Uterus (tissue), 4 donors: ENCODE data around the gene PFKFB4. TPM values are rescaled to one million over a fixed set of nuclear protein-coding genes. Genes with fewer than 3 reads are reported as not detected.

Experiments used
- DNase-seq, 2 donors: peaks; one replicate each; pipeline ENCODE4 v3.0.0-alpha.2; 2019 to 2020
- H3K27ac ChIP-seq, 2 donors: fragments of 200-600 bp; sonication (generic); 1 replicate in 1 of 2; 2 replicates in 1 of 2; pipeline ENCODE4 v1.5.1; 2016 to 2018
- H3K27me3 ChIP-seq, 2 donors: fragments of 200-600 bp; sonication (generic); one replicate each; pipeline ENCODE4 v1.5.1; 2018 to 2019; ENCODE audit warnings: control low read depth in 1 of 2
- H3K36me3 ChIP-seq, 2 donors: fragments of 200-600 bp; sonication (generic); one replicate each; pipeline ENCODE4 v1.5.1; 2019; ENCODE audit warnings: control low read depth in 1 of 2
- H3K4me1 ChIP-seq, 2 donors: fragments of 200-600 bp; sonication (generic); one replicate each; pipeline ENCODE4 v1.5.1; 2018 to 2019; ENCODE audit warnings: control low read depth in 1 of 2
- H3K4me3 ChIP-seq, 2 donors: fragments of 200-600 bp; sonication (generic); 1 replicate in 1 of 2; 2 replicates in 1 of 2; pipeline ENCODE4 v1.5.1; 2018 to 2019; ENCODE audit warnings: mild to moderate bottlenecking in 1 of 2
- H3K9me3 ChIP-seq, 2 donors: fragments of 200-600 bp; sonication (generic); one replicate each; pipeline ENCODE4 v1.5.1; 2019; ENCODE audit warnings: control low read depth in 1 of 2
- CTCF ChIP-seq, 4 experiments: fragments of 200-600 bp in 2 of 4; fragments of 450-650 bp in 2 of 4; sonication (generic) in 2 of 4; IDR thresholded peaks; one replicate each; pipeline ENCODE4 v1.5.1; 2016 to 2019; ENCODE audit warnings: antibody characterized with exemption in 4 of 4, mild to moderate bottlenecking in 2 of 4, moderate library complexity in 1 of 4
- POLR2A ChIP-seq, 2 donors: fragments of 450-650 bp; IDR thresholded peaks; one replicate each; pipeline ENCODE4 v1.6.1; 2016; ENCODE audit warnings: antibody characterized with exemption in 2 of 2, mild to moderate bottlenecking in 1 of 2, moderate library complexity in 1 of 2
- intact Hi-C: fragments of 100-400 bp; cut with DNase I; formaldehyde crosslinking; loops from one replicate; pipeline ENCODE4 v1.15.1; 2023; ENCODE audit warnings: low total_unique reads
- total RNA-seq, 4 donors: library from RNA; depleted of rRNA in 3 of 4; stranded (reverse); fragments of >200 nt in 3 of 4; gene quantifications; one replicate each; pipeline versions ENCODE4 v1.1.0 to v1.2.4, GENCODE V29; 2014 to 2023
- donor health status: DM: yes; HTN: yes; CAD: no.

The PFKFB4 gene
- total RNA-seq, 4 donors from 2014 or later, result 3.2 to 11.5 (median 10.1) TPM

- peak in 1 of 2 donors; percentile 15 for DNase-seq
- Histone ChIP-seq H3K36me3 (no peaks in the 10 kb centered on the region), H3K27me3 (no peaks in the 10 kb centered on the region), H3K9me3 (no peaks in the 10 kb centered on the region), H3K27ac (no peak overlapping the region), H3K4me1 (no peaks in the 10 kb centered on the region), H3K4me3 (no peak overlapping the region)
- TF ChIP-seq POLR2A (IDR thresholded peaks at IDR 0.05) (no peak), CTCF (IDR thresholded peaks at IDR 0.05) (no peak)
- intact Hi-C loops, result loop anchor here (5.0 kb wide), 1 partner anchor 79 kb away; a partner anchor contains a TSS
Measured at GRCh38 chr3:48546203-48546829, 10.3 kb downstream of the PFKFB4 start.

- no peak for DNase-seq
- no peaks in the 10 kb centered on the region for H3K36me3 ChIP-seq
- H3K27me3 ChIP-seq, result no peaks in the 10 kb centered on the region
- intact Hi-C loops, result no loop called here
- no peaks in the 10 kb centered on the region for H3K4me1 ChIP-seq
- H3K4me3 ChIP-seq, result no peak overlapping the region
- TF ChIP-seq POLR2A (IDR thresholded peaks at IDR 0.05), result no peak
- no peak for TF ChIP-seq CTCF (IDR thresholded peaks at IDR 0.05)
- no peaks in the 10 kb centered on the region for H3K9me3 ChIP-seq
- no peak overlapping the region for H3K27ac ChIP-seq
Measured at GRCh38 chr3:48544141-48544540, 12.5 kb downstream of the PFKFB4 start.

GRCh38 chr3:48543271-48543866 is 13.2 kb downstream of the PFKFB4 start:
- no peaks in the 10 kb centered on the region for H3K9me3 ChIP-seq
- no peaks in the 10 kb centered on the region for H3K36me3 ChIP-seq
- no peak overlapping the region for H3K27ac ChIP-seq
- intact Hi-C loops, result no loop called here
- H3K27me3 ChIP-seq, result no peaks in the 10 kb centered on the region
- DNase-seq, result peak in 1 of 2 donors; percentile 14
- H3K4me3 ChIP-seq, result no peak overlapping the region
- H3K4me1 ChIP-seq, result no peaks in the 10 kb centered on the region
- TF ChIP-seq CTCF (IDR thresholded peaks at IDR 0.05) (no peak), POLR2A (IDR thresholded peaks at IDR 0.05) (no peak)

- H3K27ac ChIP-seq, result no peak overlapping the region
- H3K4me3 ChIP-seq, result no peak overlapping the region
- no peaks in the 10 kb centered on the region for H3K9me3 ChIP-seq
- no peaks in the 10 kb centered on the region for H3K4me1 ChIP-seq
- no peaks in the 10 kb centered on the region for H3K27me3 ChIP-seq
- H3K36me3 ChIP-seq, result no peaks in the 10 kb centered on the region
- intact Hi-C loops, result no loop called here
- DNase-seq, result no peak
- no peak for TF ChIP-seq POLR2A (IDR thresholded peaks at IDR 0.05)
- no peak for TF ChIP-seq CTCF (IDR thresholded peaks at IDR 0.05)
Measured at GRCh38 chr3:48538451-48538850, 18.2 kb downstream of the PFKFB4 start.

- no peaks in the 10 kb centered on the region for H3K4me1 ChIP-seq
- no peaks in the 10 kb centered on the region for H3K36me3 ChIP-seq
- intact Hi-C loops, result no loop called here
Measured at GRCh38 chr3:48536785-48537184, 19.8 kb downstream of the PFKFB4 start.

More at GRCh38 chr3:48536785-48537184, 19.8 kb downstream of the PFKFB4 start:
- no peak overlapping the region for H3K27ac ChIP-seq
- H3K4me3 ChIP-seq, result no peak overlapping the region
- H3K27me3 ChIP-seq, result no peaks in the 10 kb centered on the region
- no peak for DNase-seq
- H3K9me3 ChIP-seq, result no peaks in the 10 kb centered on the region
- TF ChIP-seq POLR2A (IDR thresholded peaks at IDR 0.05) (no peak), CTCF (IDR thresholded peaks at IDR 0.05) (no peak)
